CD4-positive, alpha-beta T cell (primary cell): ENCODE results near the gene TTLL10. TPM values are rescaled to one million over a fixed set of nuclear protein-coding genes. Genes with fewer than 3 reads are reported as not detected.

ENCODE experiments used
- ATAC-seq: fragments of 200-7000 bp; cut with Tn5 transposase; one replicate; pipeline ENCODE4 v1.10.0; 2022; ENCODE audit warnings: mild to moderate bottlenecking; ENCODE audit not compliant: poor library complexity
- CTCF ChIA-PET: fragments of 350-600 bp; sonication (Branson Sonifier 250); formaldehyde crosslinking; loops from one replicate; lab custom pipeline; 2021; ENCODE audit warnings: antibody characterized with exemption, inconsistent platforms; lab: Charles Lee
- POLR2A ChIA-PET: fragments of 350-600 bp; sonication (Branson Sonifier 250); formaldehyde crosslinking; loops from one replicate; lab custom pipeline; 2021; ENCODE audit warnings: antibody characterized with exemption, inconsistent platforms; lab: Charles Lee
- DNase-seq, 14 experiments: peaks; one replicate each; pipeline ENCODE4 v3.0.0-alpha.2; 2013 to 2020; ENCODE audit warnings: mixed read lengths in 2 of 14
- H3K27ac ChIP-seq, 2 donors: one replicate each; pipeline versions ENCODE4 v1.5.1 to v1.7.0; 2013; ENCODE audit warnings: low read length in 2 of 2, low read depth in 1 of 2, mild to moderate bottlenecking in 1 of 2
- H3K27me3 ChIP-seq, 2 experiments: 1 replicate in 1 of 2; 2 replicates in 1 of 2; pipeline versions ENCODE4 v1.6.1 to v1.7.0; 2013; ENCODE audit warnings: low read length in 2 of 2, control low read depth in 1 of 2, mild to moderate bottlenecking in 1 of 2, moderate library complexity in 1 of 2; ENCODE audit not compliant: insufficient read depth in 2 of 2, control insufficient read depth in 1 of 2
- H3K36me3 ChIP-seq: one replicate; pipeline ENCODE4 v1.6.1; 2013; ENCODE audit warnings: low read length, control low read depth; ENCODE audit not compliant: insufficient read depth
- H3K4me1 ChIP-seq: one replicate; pipeline ENCODE4 v1.6.1; 2013; ENCODE audit warnings: low read length, control low read depth; ENCODE audit not compliant: insufficient read depth
- H3K4me3 ChIP-seq: one replicate; pipeline ENCODE4 v1.5.1; 2013; ENCODE audit warnings: mild to moderate bottlenecking, low read length, moderate library complexity
- H3K9me3 ChIP-seq, 2 experiments: 1 replicate in 1 of 2; 2 replicates in 1 of 2; pipeline versions ENCODE4 v1.6.1 to v1.7.0; 2013; ENCODE audit warnings: low read length in 2 of 2, mild to moderate bottlenecking in 2 of 2, control low read depth in 1 of 2, moderate library complexity in 1 of 2; ENCODE audit not compliant: control insufficient read depth in 1 of 2, insufficient read depth in 1 of 2
- H3K27ac Mint-ChIP-seq: one replicate; pipeline ENCODE4 v1.8.0; 2020; ENCODE audit warnings: mixed read lengths
- H3K27me3 Mint-ChIP-seq: one replicate; pipeline ENCODE4 v1.8.0; 2021; ENCODE audit warnings: mixed read lengths
- H3K36me3 Mint-ChIP-seq: one replicate; pipeline ENCODE4 v1.8.0; 2021; ENCODE audit warnings: low read depth, mixed read lengths
- H3K4me1 Mint-ChIP-seq: one replicate; pipeline ENCODE4 v1.8.0; 2021; ENCODE audit warnings: low read depth, mixed read lengths
- H3K4me3 Mint-ChIP-seq: one replicate; pipeline ENCODE4 v1.8.0; 2020; ENCODE audit warnings: mild to moderate bottlenecking, mixed read lengths
- H3K9me3 Mint-ChIP-seq: one replicate; pipeline ENCODE4 v1.8.0; 2020; ENCODE audit warnings: mixed read lengths
- intact Hi-C, 2 experiments: fragments of 100-400 bp; cut with DNase I in 1 of 2; cut with micrococcal nuclease in 1 of 2; formaldehyde crosslinking; loops; one replicate each; pipeline versions ENCODE4 v1.15.1 to v1.9.0; 2023 to 2025; cut with DNase I, micrococcal nuclease
- total RNA-seq, 174 experiments: library from RNA in 2 of 174; stranded (reverse) in 2 of 174; gene quantifications; one replicate each; pipeline ENCODE4 v1.2.3 and lab custom pipeline; 2021 to 2026
- TF ChIP-seq, protein P1 (sequence below): fragments of 200-600 bp; IDR thresholded peaks from one replicate; pipeline ENCODE4 v1.8.0; 2022; ENCODE audit warnings: antibody characterized with exemption, mild to moderate bottlenecking

Gene TTLL10
- total RNA-seq, 2 experiments from 2014 or later = 0.11 to 0.59 TPM

GRCh38 chr1:1181938-1182410 is 8.3 kb downstream of the TTLL10 start:
- Mint-ChIP-seq H3K4me1 (peaks cover 4% of the 10 kb centered on the region), H3K4me3 (no peak overlapping the region), H3K36me3 (no peaks in the 10 kb centered on the region), H3K27me3 (peaks cover 10% of the 10 kb centered on the region), H3K27ac (no peak overlapping the region), H3K9me3 (no peaks in the 10 kb centered on the region)
- Histone ChIP-seq H3K27ac (no peak overlapping the region), H3K4me1 (peaks cover 15% of the 10 kb centered on the region), H3K27me3 (peaks cover 0 to 4% of the 10 kb centered on the region in 2 experiments), H3K9me3 (no peaks in the 10 kb centered on the region), H3K36me3 (no peaks in the 10 kb centered on the region), H3K4me3 (no peak overlapping the region)
- DNase-seq (peak in 1 of 14 experiments; percentile 4), ATAC-seq (no peak)
- TF ChIP-seq, protein P1, sequence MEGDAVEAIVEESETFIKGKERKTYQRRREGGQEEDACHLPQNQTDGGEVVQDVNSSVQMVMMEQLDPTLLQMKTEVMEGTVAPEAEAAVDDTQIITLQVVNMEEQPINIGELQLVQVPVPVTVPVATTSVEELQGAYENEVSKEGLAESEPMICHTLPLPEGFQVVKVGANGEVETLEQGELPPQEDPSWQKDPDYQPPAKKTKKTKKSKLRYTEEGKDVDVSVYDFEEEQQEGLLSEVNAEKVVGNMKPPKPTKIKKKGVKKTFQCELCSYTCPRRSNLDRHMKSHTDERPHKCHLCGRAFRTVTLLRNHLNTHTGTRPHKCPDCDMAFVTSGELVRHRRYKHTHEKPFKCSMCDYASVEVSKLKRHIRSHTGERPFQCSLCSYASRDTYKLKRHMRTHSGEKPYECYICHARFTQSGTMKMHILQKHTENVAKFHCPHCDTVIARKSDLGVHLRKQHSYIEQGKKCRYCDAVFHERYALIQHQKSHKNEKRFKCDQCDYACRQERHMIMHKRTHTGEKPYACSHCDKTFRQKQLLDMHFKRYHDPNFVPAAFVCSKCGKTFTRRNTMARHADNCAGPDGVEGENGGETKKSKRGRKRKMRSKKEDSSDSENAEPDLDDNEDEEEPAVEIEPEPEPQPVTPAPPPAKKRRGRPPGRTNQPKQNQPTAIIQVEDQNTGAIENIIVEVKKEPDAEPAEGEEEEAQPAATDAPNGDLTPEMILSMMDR = no peak
- intact Hi-C loops = no loop called here
- ChIA-PET POLR2A (no interaction called here), CTCF (no interaction called here)

GRCh38 chr1:1182491-1183220 is 9.0 kb downstream of the TTLL10 start:
- ATAC-seq = no peak
- Histone ChIP-seq H3K9me3 (no peaks in the 10 kb centered on the region), H3K36me3 (no peaks in the 10 kb centered on the region), H3K4me3 (no peak overlapping the region), H3K27ac (no peak overlapping the region), H3K27me3 (peaks cover 0 to 4% of the 10 kb centered on the region in 2 experiments), H3K4me1 (peaks cover 15% of the 10 kb centered on the region)
- CTCF ChIA-PET = no interaction called here
- Mint-ChIP-seq H3K27ac (no peak overlapping the region), H3K27me3 (peaks cover 10% of the 10 kb centered on the region), H3K9me3 (no peaks in the 10 kb centered on the region), H3K36me3 (no peaks in the 10 kb centered on the region), H3K4me1 (peaks cover 4% of the 10 kb centered on the region), H3K4me3 (no peak overlapping the region)
- DNase-seq = peak in 1 of 14 experiments; percentile 5
- TF ChIP-seq, protein P1 = no peak
- POLR2A ChIA-PET = no interaction called here
- intact Hi-C loops = no loop called here

DNA sequence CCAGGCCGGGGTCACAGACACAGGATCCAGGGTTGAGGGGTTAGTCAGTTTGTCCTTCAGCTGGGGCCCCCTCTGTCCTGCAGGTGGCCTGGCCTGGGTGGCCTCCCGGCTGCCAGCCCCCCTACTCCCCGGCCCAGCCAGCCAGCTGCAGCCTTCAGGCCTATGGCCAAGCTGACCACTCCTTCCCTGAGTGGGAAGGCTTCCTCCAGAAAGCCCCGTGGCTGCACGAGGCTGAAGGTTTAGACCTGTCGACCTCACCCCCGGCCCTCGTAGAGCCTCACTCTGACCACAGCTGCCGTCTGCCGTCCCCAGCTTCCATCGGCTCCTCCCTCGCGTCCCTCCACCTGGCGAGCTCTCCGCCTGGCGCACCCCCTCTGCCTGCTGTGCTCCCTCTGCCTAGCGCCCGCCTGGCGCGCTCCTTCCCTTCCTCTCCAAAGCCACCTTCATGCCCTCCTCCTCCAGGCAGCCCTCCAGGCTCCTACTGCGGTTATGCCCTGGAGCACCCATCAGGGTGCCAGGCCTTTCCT is 9.6 kb downstream of the TTLL10 start:
- no peak overlapping the region for H3K4me3 ChIP-seq
- POLR2A ChIA-PET = no interaction called here
- CTCF ChIA-PET = no interaction called here
- H3K36me3 ChIP-seq = no peaks in the 10 kb centered on the region
- DNase-seq (peak in 1 of 14 experiments; percentile 1), ATAC-seq (no peak)
- Mint-ChIP-seq H3K9me3 (no peaks in the 10 kb centered on the region), H3K27me3 (peaks cover 10% of the 10 kb centered on the region), H3K4me3 (no peak overlapping the region), H3K27ac (no peak overlapping the region), H3K4me1 (peaks cover 4% of the 10 kb centered on the region), H3K36me3 (no peaks in the 10 kb centered on the region)
- H3K27me3 ChIP-seq = peaks cover 0 to 4% of the 10 kb centered on the region in 2 experiments
- H3K9me3 ChIP-seq = no peaks in the 10 kb centered on the region
- intact Hi-C loops = no loop called here
- TF ChIP-seq, protein P1 = no peak
- peaks cover 15% of the 10 kb centered on the region for H3K4me1 ChIP-seq
- H3K27ac ChIP-seq = no peak overlapping the region
